Body of pancreas (tissue), 4 donors: ENCODE measurements around the gene GRIK2. TPM values are rescaled to one million over a fixed set of nuclear protein-coding genes. Genes with fewer than 3 reads are reported as not detected.

Source experiments
- ATAC-seq: fragments of 150-250 bp; one replicate; pipeline ENCODE4 v1.9.1; 2016
- DNase-seq, 4 donors: peaks; one replicate each; pipeline ENCODE4 v3.0.0-alpha.2; 2019
- H3K27ac ChIP-seq, 4 donors: fragments of 200-600 bp; sonication (generic); 1 replicate in 3 of 4; 2 replicates in 1 of 4; pipeline versions ENCODE4 v1.5.1 to v1.6.1; 2016 to 2019; ENCODE audit warnings: mild to moderate bottlenecking in 1 of 4, mixed read lengths in 1 of 4, moderate library complexity in 1 of 4
- H3K27me3 ChIP-seq, 2 donors: fragments of 200-600 bp; sonication (generic); one replicate each; pipeline ENCODE4 v1.6.0; 2016; ENCODE audit warnings: mild to moderate bottlenecking in 1 of 2
- H3K36me3 ChIP-seq, 2 donors: fragments of 200-600 bp; sonication (generic); replicated peaks in 1 of 2; 2 replicates each; pipeline ENCODE4 v1.5.1; 2016; ENCODE audit warnings: low read depth in 2 of 2; ENCODE audit not compliant: insufficient read depth in 1 of 2
- H3K4me1 ChIP-seq: fragments of 200-600 bp; sonication (generic); one replicate; pipeline ENCODE4 v1.6.0; 2016
- H3K4me3 ChIP-seq, 2 donors: fragments of 200-600 bp; sonication (generic); 1 replicate in 1 of 2; 2 replicates in 1 of 2; pipeline ENCODE4 v1.5.1; 2016 to 2019
- H3K9me3 ChIP-seq, 3 donors: fragments of 200-600 bp; sonication (generic); 1 replicate in 2 of 3; 2 replicates in 1 of 3; pipeline ENCODE4 v1.5.1; 2016
- CTCF ChIP-seq, 7 experiments: fragments of 450-650 bp in 4 of 7; fragments of 200-600 bp in 3 of 7; sonication (generic) in 3 of 7; IDR thresholded peaks; one replicate each; pipeline ENCODE4 v1.5.1; 2016 to 2019; ENCODE audit warnings: antibody characterized with exemption in 7 of 7
- POLR2A ChIP-seq, 3 donors: fragments of 450-650 bp; IDR thresholded peaks; one replicate each; pipeline ENCODE4 v1.6.1; 2016; ENCODE audit warnings: antibody characterized with exemption in 3 of 3, mild to moderate bottlenecking in 2 of 3
- WGBS, 2 donors: methylation state at CpG; one replicate each; pipeline ENCODE4 v1.1.5; 2017; 5-methylcytosine and 5-hydroxymethylcytosine counted together
- intact Hi-C: fragments of 100-400 bp; cut with DNase I; formaldehyde crosslinking; loops from one replicate; pipeline ENCODE4 v1.15.1; 2023
- total RNA-seq, 2 donors: library from RNA; depleted of rRNA; stranded (reverse); fragments of >200 nt; gene quantifications; one replicate each; pipeline ENCODE4 v1.1.0, GENCODE V29; 2016

Gene GRIK2
- total RNA-seq, 2 donors from 2014 or later, result 0.52 to 7.9 TPM

DNA sequence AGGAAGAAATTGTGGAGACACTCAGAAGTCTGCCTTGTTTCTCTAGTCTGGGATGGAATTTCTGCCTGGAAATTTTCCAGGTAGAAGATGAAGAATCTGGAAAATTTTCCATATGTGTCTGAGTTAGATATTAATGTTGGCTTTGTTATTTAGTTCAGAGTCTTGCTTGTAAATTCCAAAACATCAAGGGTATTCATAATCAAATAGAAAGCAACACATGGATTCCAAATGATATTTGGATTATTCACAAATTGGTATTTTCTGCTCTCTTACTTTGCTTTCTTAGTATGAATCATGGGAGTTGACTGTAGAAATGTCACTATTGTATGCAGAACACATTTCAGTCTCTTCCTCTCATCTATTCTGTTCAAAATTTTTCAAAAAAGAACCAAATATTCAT lies 116.0 kb downstream of the GRIK2 start:
- intact Hi-C loops, result no loop called here
- Histone ChIP-seq H3K4me1 (no peaks in the 10 kb centered on the region), H3K4me3 (no peak overlapping the region), H3K36me3 (no peaks in the 10 kb centered on the region), H3K27ac (no peak overlapping the region), H3K27me3 (no peaks in the 10 kb centered on the region), H3K9me3 (no peaks in the 10 kb centered on the region)
- ATAC-seq (no peak), DNase-seq (no peak)
- TF ChIP-seq CTCF (IDR thresholded peaks at IDR 0.05) (no peak), POLR2A (IDR thresholded peaks at IDR 0.05) (no peak)

DNA sequence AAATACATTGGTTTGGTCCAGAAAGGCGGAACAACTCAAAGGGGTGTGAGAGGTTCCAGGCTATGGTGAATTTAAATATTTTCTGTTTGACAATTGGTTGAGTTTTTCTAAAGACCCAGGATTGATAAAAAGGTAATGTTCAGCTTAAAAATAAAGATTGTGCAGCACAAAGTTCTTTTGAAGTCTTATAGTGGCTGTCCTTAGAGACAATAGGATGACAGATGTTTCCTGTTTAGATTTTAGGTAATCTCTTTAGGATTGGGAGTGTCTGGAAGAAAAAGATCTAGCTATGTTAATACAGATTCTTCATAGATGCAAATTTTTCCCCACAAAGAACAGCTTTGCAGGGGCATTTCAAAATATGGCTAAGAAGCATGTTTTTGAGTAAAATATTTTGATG lies 119.7 kb downstream of the GRIK2 start:
- H3K36me3 ChIP-seq, result no peaks in the 10 kb centered on the region
- intact Hi-C loops, result no loop called here
- 69 to 95% methylated on average over 1 of the region's 1 CpG for WGBS, 2 donors
- no peak for ATAC-seq
- no peaks in the 10 kb centered on the region for H3K9me3 ChIP-seq
- H3K4me3 ChIP-seq, result no peak overlapping the region
- no peaks in the 10 kb centered on the region for H3K27me3 ChIP-seq
- no peak overlapping the region for H3K27ac ChIP-seq
- TF ChIP-seq POLR2A (IDR thresholded peaks at IDR 0.05) (no peak), CTCF (IDR thresholded peaks at IDR 0.05) (no peak)
- no peak for DNase-seq
- no peaks in the 10 kb centered on the region for H3K4me1 ChIP-seq

- no peak for ATAC-seq
- H3K4me3 ChIP-seq, result no peak overlapping the region
- H3K4me1 ChIP-seq, result no peaks in the 10 kb centered on the region
- no peaks in the 10 kb centered on the region for H3K27me3 ChIP-seq
- no peak for TF ChIP-seq CTCF (IDR thresholded peaks at IDR 0.05)
- TF ChIP-seq POLR2A (IDR thresholded peaks at IDR 0.05), result no peak
- no peak for DNase-seq
- H3K9me3 ChIP-seq, result no peaks in the 10 kb centered on the region
- H3K36me3 ChIP-seq, result no peaks in the 10 kb centered on the region
- intact Hi-C loops, result no loop called here
- H3K27ac ChIP-seq, result no peak overlapping the region
Observed at GRCh38 chr6:101516578-101516977, 123.1 kb downstream of the GRIK2 start.

GRCh38 chr6:101517632-101518031 lies 124.1 kb downstream of the GRIK2 start:
- no peak for DNase-seq
- H3K9me3 ChIP-seq, result no peaks in the 10 kb centered on the region
- WGBS, 2 donors, result 76 to 81% methylated on average over 1 of the region's 1 CpG
- H3K27me3 ChIP-seq, result no peaks in the 10 kb centered on the region
- no peaks in the 10 kb centered on the region for H3K4me1 ChIP-seq
- H3K36me3 ChIP-seq, result no peaks in the 10 kb centered on the region
- no peak overlapping the region for H3K27ac ChIP-seq
- no peak for ATAC-seq
- no peak overlapping the region for H3K4me3 ChIP-seq
- no peak for TF ChIP-seq POLR2A (IDR thresholded peaks at IDR 0.05)
- no peak for TF ChIP-seq CTCF (IDR thresholded peaks at IDR 0.05)
- intact Hi-C loops, result no loop called here

- Histone ChIP-seq H3K36me3 (no peaks in the 10 kb centered on the region), H3K9me3 (no peaks in the 10 kb centered on the region), H3K4me1 (no peaks in the 10 kb centered on the region), H3K4me3 (no peak overlapping the region), H3K27ac (no peak overlapping the region), H3K27me3 (no peaks in the 10 kb centered on the region)
- TF ChIP-seq POLR2A (IDR thresholded peaks at IDR 0.05) (no peak), CTCF (IDR thresholded peaks at IDR 0.05) (no peak)
- ATAC-seq (no peak), DNase-seq (no peak)
- 67 to 78% methylated on average over 2 of the region's 2 CpGs for WGBS, 2 donors
- intact Hi-C loops, result no loop called here
Observed at GRCh38 chr6:101522254-101522653, 128.7 kb downstream of the GRIK2 start.
